Glutamatergic neuron (in vitro differentiated cells): ENCODE measurements around the gene MALRD1. TPM values are rescaled to one million over a fixed set of nuclear protein-coding genes. Genes with fewer than 3 reads are reported as not detected.

ENCODE experiments used
- DNase-seq: peaks from one replicate; pipeline ENCODE4 v3.0.0; 2022
- H3K27ac Mint-ChIP-seq: one replicate; pipeline ENCODE4 v1.8.0; 2020; ENCODE audit warnings: mild to moderate bottlenecking, mixed read lengths, inconsistent platforms; ENCODE audit not compliant: unreplicated experiment
- H3K27me3 Mint-ChIP-seq: one replicate; pipeline ENCODE4 v1.8.0; 2020; ENCODE audit warnings: mild to moderate bottlenecking, moderate library complexity, mixed read lengths, inconsistent platforms; ENCODE audit not compliant: unreplicated experiment
- H3K36me3 Mint-ChIP-seq: one replicate; pipeline ENCODE4 v1.8.0; 2020; ENCODE audit warnings: mild to moderate bottlenecking, mixed read lengths, inconsistent platforms; ENCODE audit not compliant: unreplicated experiment
- H3K4me1 Mint-ChIP-seq: one replicate; pipeline ENCODE4 v1.8.0; 2020; ENCODE audit warnings: mild to moderate bottlenecking, low read depth, mixed read lengths, inconsistent platforms; ENCODE audit not compliant: unreplicated experiment
- H3K4me3 Mint-ChIP-seq: one replicate; pipeline ENCODE4 v1.8.0; 2020; ENCODE audit warnings: mild to moderate bottlenecking, mixed read lengths, inconsistent platforms; ENCODE audit not compliant: unreplicated experiment
- H3K9me3 Mint-ChIP-seq: one replicate; pipeline ENCODE4 v1.8.0; 2020; ENCODE audit warnings: mild to moderate bottlenecking, moderate library complexity, mixed read lengths, inconsistent platforms; ENCODE audit not compliant: unreplicated experiment
- total RNA-seq: library from RNA; stranded (reverse); fragmentation: NEBNext Ultra II Directional; extraction: Animal tissue kit (Norgen Biotek cat#: 25700); gene quantifications from one replicate; pipeline ENCODE4 v1.2.1, GENCODE V29; 2021; ENCODE audit not compliant: unreplicated experiment
- TF ChIP-seq, protein P1 (sequence below): fragments of 200-600 bp; sonication (generic); IDR thresholded peaks from one replicate; pipeline ENCODE4 v1.5.0; 2021; ENCODE audit not compliant: partially characterized antibody, unreplicated experiment

The MALRD1 gene
- total RNA-seq, 1 donor from 2014 or later = 0.27 TPM

DNA sequence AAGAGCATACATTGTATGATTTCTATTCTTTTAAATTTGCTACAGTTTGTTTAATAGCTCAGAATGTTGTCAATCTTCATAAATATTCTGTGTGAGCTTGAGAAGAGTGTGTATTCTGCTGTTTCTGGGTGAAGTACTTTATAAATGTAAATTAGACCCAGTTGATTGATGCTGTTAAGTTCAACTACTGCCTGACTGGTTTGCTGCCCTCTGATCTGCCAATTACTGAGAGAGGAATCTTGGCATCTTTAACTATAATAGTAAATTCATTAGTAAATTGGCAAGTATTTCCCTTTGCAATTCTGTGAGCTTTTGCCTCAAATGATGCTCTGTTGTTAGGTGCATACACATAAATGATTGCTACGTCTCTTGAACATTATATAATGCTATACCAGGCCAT lies 512.6 kb downstream of the MALRD1 start:
- H3K9me3 Mint-ChIP-seq = no peaks in the 10 kb centered on the region
- H3K4me3 Mint-ChIP-seq = no peak overlapping the region

DNA sequence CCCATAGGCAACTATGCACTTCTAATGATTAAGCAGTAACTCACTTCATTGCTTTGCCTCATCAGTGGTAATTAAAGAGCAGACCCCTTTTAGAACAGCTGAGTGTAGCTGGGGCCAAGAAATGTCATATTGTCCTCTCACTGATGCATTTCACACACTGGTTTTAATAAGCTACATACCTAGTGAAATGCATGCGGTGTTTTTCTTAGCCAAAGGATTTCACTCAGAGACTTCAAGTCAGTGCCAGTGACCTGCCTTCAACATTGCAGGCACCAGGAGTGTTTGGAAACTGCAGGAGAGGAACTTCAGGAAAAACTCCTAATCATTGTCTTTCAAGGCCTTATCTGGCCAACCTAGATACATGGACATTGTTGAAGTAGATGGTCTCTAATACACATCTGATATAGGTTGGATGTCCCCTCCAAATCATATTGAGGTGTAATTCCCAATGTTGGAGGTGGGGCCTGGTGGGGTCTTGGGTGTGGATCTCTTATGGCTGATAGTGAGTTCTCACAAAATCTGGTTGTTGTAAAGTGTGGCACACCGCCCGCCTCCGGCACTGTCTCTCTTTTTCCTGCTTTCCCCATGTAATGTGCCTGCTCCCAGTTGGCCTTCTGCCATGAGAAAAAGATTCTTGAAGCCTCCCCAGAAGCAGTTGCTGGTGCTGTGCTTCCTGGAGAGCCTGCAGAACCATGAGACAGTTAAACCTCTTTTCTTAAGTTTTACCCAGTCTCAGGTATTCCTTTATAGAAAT lies 515.0 kb downstream of the MALRD1 start:
- Mint-ChIP-seq H3K27ac (no peak overlapping the region), H3K4me3 (no peak overlapping the region), H3K4me1 (no peaks in the 10 kb centered on the region), H3K27me3 (no peaks in the 10 kb centered on the region), H3K36me3 (no peaks in the 10 kb centered on the region), H3K9me3 (no peaks in the 10 kb centered on the region)
- DNase-seq = no peak
- TF ChIP-seq, protein P1, sequence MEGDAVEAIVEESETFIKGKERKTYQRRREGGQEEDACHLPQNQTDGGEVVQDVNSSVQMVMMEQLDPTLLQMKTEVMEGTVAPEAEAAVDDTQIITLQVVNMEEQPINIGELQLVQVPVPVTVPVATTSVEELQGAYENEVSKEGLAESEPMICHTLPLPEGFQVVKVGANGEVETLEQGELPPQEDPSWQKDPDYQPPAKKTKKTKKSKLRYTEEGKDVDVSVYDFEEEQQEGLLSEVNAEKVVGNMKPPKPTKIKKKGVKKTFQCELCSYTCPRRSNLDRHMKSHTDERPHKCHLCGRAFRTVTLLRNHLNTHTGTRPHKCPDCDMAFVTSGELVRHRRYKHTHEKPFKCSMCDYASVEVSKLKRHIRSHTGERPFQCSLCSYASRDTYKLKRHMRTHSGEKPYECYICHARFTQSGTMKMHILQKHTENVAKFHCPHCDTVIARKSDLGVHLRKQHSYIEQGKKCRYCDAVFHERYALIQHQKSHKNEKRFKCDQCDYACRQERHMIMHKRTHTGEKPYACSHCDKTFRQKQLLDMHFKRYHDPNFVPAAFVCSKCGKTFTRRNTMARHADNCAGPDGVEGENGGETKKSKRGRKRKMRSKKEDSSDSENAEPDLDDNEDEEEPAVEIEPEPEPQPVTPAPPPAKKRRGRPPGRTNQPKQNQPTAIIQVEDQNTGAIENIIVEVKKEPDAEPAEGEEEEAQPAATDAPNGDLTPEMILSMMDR = no peak

More for the DNA sequence above, 512.6 kb downstream of the MALRD1 start:
- H3K36me3 Mint-ChIP-seq = no peaks in the 10 kb centered on the region
- H3K4me1 Mint-ChIP-seq = no peaks in the 10 kb centered on the region
- TF ChIP-seq, protein P1 = no peak
- H3K27me3 Mint-ChIP-seq = no peaks in the 10 kb centered on the region
- no peak overlapping the region for H3K27ac Mint-ChIP-seq
- DNase-seq = no peak

DNA sequence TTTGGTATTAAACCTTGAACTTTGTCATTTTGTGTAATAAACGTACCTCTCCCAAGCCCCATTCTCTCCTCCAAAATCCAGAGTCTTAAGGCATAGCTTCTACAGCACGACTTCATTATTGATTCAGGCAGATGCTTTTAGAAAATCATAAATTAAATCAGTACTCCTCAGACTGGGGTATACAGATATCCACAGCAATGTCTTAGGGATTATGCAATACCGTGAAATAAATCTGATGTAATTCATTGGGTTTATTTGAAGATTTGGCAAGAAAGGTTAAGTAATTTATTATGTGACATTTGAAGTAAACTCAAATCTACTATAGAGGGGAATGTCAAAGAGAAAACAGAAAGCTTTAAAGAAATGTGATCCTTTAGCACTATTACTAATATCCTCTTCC lies 521.5 kb downstream of the MALRD1 start:
- no peaks in the 10 kb centered on the region for H3K4me1 Mint-ChIP-seq
- DNase-seq = no peak

DNA sequence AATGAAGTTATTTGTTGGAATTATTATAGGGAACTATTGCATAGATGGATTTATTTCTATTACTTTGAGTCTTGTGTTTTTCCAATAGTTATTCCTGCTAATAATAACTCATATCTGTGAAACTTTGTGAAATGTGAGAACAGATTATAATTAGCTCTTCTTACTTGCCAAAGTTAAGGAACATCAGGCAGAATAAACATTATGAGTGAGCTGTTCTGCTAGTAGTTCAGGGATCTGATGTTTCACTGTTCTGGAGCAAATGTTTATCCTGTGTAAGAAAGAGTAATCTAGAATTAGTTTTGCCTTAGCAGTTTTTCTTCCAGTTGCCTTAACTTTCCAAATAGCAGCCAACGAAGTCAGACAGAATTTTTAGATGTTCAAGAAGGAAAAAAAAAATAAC lies 522.4 kb downstream of the MALRD1 start:
- Mint-ChIP-seq H3K9me3 (no peaks in the 10 kb centered on the region), H3K36me3 (no peaks in the 10 kb centered on the region), H3K27me3 (no peaks in the 10 kb centered on the region), H3K27ac (no peak overlapping the region), H3K4me3 (no peak overlapping the region), H3K4me1 (no peaks in the 10 kb centered on the region)
- TF ChIP-seq, protein P1 = no peak
- DNase-seq = no peak

More for the DNA sequence above, 521.5 kb downstream of the MALRD1 start:
- H3K27ac Mint-ChIP-seq = no peak overlapping the region
- H3K9me3 Mint-ChIP-seq = no peaks in the 10 kb centered on the region
- H3K4me3 Mint-ChIP-seq = no peak overlapping the region
- TF ChIP-seq, protein P1 = no peak
- H3K27me3 Mint-ChIP-seq = no peaks in the 10 kb centered on the region
- H3K36me3 Mint-ChIP-seq = no peaks in the 10 kb centered on the region

DNA sequence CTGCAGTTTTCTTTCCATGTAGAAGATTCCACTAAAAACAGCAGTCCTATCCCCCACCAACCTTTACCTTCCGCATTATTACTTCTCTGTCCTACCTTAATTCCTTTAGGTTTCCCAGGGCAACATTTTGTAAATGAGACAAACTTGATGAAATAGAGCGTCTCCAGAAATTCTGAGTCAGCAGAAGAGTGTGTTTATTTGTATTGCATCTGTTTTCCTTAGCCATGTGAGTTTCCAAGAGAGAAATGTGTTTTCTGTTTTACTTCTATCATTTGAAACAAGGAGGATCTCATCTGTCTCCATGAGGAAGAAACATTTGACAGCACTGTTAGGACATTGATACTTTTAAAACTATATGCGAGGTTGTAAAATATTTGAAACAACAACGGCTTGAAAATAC lies 523.5 kb downstream of the MALRD1 start:
- TF ChIP-seq, protein P1 = no peak
- no peaks in the 10 kb centered on the region for H3K27me3 Mint-ChIP-seq
- no peak overlapping the region for H3K4me3 Mint-ChIP-seq
- H3K4me1 Mint-ChIP-seq = no peaks in the 10 kb centered on the region
- H3K36me3 Mint-ChIP-seq = no peaks in the 10 kb centered on the region
- DNase-seq = no peak
- no peaks in the 10 kb centered on the region for H3K9me3 Mint-ChIP-seq
- no peak overlapping the region for H3K27ac Mint-ChIP-seq
